Measurements from ENCODE around the gene CDH23.

DNA sequence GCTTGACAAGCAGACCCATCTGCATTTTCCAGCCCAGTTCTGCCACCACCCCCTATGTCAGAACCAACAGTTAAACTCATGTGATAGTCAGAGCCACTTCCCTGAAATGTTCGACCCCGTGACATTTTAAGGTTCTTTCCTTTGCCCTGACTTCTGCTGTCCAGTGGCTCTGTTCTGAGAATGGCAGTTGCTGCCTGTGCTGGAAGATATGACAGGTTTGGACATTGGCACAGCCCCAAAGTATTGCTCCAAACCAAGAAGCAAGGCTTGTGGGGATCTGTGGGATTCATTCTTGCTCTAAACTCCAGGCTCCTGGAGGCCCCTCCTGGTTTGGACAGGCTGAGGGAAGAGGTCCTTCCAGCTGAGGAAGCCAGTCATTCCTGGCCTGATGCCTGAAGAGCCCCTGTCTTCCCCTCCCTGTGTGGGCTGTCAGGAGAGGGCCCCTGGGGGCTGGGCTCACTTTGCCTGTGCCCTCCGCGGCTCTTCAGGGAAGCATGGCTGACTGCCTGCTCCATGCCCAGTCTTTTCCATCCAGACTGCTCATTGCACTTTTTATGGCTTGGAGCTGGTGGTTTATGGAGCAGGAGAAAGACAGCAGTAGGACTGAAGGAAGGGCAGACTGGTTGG, 138.0 kb downstream of the CDH23 start:
- TF ChIP-seq CTCF (IDR thresholded peaks at IDR 0.05; ENCODE audit: poor library complexity, severe bottlenecking) (no peak), EZH2 (IDR thresholded peaks at IDR 0.05; ENCODE audit: borderline replicate concordance, insufficient read depth, low read length, poor library complexity, severe bottlenecking) (no peak), REST (IDR thresholded peaks at IDR 0.05; ENCODE audit: borderline replicate concordance) (no peak), POLR2AphosphoS5 (IDR thresholded peaks at IDR 0.05) (no peak), MXI1 (conservative IDR thresholded peaks at IDR 0.05; ENCODE audit: poor library complexity, severe bottlenecking) (no peak)

Data from neural cell (in vitro differentiated cells).